HG02763 (cell line): ENCODE measurements around the gene FNDC3B.
A peak's percentile ranks its signal among the peaks of the same experiment; 100 is the strongest.
"Not testable (repeated sequence)": the region's sequence is repeated elsewhere in the genome, so short reads cannot be mapped to it uniquely, and the experiment has no call there.

Experiments used
- ATAC-seq: cut with Tn5 transposase; IDR thresholded peaks from one replicate; pipeline ENCODE4 v1.9.1; 2021; ENCODE audit warnings: mild to moderate bottlenecking, moderate library complexity; ENCODE audit not compliant: unreplicated experiment

Gene FNDC3B

DNA sequence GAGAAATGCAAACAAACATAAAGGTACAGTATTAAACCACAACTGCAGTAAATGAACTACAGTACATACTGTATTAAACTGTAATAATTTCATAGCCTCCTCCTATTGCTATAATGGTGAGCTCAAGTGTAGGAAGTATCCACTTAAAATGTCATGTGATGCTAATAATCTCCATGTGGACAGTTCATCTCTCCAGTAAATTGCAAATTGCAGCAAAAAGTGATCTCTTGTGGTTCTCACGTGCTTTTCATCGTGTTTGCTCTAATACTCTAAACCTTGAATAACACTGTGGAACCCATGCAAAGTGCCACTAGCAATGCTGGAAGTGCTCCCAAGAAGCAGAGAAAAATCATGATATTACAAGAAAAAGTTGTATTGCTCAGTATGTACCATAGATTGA lies 9.2 kb upstream of the FNDC3B start:
- ATAC-seq = no peak

DNA sequence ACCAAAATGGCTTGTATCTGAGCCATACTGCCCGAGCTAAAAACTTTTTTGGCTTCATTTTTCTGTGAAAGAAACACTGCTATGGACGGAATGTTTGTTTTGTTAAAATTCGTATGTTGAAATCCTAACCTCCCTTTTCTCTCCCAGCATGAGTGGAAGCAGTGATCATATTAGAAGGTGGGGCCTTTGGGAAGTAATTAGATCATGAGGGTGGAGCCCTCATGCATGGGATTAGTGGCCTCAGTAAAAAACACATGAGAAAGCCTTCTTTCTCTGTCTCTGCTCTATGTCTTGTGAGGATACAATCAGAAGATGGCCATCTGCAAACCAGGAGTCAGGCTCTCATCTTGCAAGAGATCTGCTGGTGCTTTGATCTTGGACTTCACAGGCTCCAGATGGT lies 7.4 kb upstream of the FNDC3B start:
- ATAC-seq = no peak

DNA sequence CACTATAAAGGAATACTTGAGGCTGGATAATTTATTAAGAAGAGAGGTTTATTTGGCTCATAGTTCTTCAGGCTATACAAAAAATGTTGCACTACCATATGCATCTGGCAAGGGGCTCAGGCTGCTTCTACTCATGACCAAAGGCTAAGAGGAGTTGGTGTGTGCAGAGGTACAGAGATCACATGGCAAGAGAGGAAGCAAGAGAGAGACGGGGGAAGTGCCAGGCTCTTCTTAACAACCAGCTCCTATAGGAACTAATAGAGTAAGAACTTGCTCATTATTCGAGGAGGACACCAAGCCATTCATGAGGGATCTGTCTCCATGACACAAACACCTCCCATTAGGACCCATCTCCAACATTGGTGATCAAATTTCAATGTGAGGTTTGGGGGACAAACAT lies 6.0 kb upstream of the FNDC3B start:
- no peak for ATAC-seq

DNA sequence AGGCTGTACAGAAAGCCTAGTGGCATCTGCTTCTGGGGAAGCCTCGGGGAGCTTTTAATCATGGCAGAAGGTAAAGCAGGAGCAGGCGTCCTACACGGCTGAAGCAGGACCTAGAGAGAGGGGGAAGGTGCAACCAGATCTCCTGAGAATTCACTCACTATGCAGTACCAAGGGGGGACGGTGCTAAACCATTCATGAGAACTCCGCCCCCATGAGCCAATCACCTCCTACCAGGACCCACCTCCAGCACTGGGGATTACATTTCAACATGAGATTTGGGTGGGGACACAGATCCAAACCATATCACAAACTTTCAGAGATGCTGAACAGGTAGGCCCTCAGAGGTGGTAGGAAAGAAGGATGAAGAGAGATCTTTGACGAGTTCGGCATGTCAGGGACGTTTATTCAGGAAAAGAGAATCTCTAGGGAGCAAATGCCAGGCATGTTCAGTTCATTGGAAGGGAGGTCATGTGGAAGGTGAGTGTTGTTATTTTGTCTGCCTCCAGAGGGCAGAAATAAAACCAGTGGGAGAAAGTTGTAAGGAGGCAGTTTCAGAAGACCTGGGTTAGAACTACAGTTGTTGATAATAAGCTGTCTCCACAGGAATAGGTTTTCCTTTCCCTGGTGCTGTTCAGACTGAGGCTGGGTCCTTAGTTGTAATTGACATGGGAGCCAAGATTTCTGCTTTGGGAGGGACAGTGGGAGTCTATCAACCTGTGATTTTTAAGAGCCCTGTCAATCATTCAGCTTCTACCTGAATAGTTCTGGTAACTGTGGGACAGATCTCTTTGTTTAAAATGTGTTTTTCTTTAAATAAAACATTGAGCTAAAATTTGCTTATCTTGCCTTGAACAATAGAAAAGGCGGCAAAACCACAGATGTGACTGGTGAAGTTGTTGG lies 4.3 kb upstream of the FNDC3B start:
- ATAC-seq = no peak

DNA sequence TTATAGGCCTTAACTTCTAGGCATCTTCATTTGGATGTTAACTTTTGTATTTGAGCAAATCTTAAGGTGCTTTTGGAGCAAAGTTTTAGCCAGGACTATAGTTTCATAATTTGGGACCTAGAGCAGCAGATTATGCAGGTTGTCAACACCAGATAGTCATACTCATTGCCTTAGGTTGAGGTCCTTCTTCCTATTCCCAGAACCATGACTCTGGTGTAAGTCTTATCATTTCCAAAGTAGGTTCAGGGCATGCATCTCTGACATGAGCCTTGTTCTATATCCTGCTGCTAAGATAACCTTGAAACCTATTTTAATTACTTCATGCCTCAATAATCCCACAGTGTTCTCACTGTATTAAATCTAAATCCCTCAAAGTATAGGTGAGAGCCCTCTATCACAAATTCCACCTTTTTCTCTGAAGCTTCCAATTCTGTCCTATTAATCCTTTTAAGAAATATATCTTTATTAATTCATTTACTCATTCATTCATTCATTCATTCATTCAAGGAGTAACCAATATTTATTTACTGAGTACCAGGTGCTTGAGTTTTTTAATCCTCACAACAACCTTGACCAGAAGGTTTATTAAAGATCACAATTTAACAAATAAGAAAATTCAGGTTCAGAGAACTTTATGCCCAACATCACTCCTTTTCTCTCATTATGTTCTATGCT lies 2.7 kb upstream of the FNDC3B start:
- no peak for ATAC-seq

DNA sequence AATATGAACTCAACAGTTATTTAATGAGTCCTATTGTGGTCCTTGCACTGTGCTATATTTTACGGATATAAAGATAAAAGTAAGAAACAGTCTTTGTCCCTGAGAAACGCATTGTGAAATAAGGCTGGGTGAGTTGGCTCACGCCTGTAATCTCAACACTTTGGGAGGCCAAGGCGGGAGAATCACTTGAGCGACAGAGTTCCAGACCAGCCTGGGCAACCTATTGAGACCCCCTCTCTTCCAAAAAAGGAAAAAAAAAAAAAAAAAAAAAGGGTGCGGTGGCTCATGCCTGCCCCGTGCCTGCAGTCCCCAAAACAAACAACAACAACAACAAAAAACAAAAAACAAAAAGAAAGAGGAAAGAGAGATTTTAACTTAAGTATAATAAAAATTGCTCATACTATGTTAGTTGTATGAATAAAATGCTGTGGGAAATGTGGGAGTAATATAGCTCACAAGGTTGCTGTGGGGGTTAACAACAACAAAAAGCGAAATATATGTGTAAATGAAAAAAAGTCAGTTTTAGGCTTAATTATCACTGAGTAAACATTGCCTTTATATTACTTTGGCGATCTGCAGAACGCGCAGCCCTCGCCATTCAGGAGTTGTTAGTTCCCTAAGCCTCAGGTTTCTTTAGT lies 461 bp upstream of the FNDC3B start:
- no peak for ATAC-seq

DNA sequence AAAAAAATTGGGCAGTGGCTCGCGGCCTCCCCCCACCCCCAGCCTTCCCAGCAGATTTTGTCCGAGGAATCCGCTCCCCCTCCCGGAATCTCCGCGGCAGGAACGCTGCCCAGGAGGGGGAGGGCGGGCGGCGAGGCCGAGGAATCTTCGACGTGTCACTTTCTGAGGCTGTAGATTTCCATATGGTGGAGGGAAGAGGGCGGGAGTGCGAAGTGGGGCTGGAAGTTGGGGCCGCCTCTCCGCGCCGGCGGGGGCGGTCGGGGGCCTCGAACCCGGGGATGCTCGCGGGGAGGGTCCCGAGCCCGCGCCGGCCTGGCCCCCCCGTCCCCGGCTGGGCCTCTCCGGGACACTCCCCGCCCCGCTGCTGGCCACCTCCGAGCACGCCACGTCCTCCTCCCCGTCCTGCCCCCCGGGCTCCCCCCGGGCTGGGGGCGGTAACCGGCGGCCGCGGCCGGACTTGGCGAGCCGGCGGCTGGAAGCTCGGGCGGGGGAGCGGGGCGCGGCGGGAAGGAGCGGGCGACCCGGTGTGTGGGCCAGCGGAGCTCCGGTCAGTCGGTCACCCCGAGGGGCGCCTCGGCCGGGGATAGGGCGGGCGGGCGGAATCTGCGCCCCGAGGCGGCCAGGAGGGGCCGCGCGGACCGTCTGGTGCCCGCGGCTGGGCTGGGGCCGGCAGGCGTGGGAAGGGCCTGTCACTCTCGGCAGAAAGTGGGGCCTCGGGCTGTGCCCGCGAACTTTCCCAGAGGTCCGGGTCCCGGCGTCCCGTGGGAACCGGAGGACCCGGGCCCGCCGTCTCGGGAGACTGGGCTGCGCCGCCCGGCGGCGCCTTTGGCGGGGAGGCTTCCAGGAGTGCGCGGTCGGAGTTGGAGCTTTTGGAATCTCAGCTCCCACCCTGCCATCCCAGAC lies 951 bp downstream of the FNDC3B start:
- peak; percentile 38 for ATAC-seq

DNA sequence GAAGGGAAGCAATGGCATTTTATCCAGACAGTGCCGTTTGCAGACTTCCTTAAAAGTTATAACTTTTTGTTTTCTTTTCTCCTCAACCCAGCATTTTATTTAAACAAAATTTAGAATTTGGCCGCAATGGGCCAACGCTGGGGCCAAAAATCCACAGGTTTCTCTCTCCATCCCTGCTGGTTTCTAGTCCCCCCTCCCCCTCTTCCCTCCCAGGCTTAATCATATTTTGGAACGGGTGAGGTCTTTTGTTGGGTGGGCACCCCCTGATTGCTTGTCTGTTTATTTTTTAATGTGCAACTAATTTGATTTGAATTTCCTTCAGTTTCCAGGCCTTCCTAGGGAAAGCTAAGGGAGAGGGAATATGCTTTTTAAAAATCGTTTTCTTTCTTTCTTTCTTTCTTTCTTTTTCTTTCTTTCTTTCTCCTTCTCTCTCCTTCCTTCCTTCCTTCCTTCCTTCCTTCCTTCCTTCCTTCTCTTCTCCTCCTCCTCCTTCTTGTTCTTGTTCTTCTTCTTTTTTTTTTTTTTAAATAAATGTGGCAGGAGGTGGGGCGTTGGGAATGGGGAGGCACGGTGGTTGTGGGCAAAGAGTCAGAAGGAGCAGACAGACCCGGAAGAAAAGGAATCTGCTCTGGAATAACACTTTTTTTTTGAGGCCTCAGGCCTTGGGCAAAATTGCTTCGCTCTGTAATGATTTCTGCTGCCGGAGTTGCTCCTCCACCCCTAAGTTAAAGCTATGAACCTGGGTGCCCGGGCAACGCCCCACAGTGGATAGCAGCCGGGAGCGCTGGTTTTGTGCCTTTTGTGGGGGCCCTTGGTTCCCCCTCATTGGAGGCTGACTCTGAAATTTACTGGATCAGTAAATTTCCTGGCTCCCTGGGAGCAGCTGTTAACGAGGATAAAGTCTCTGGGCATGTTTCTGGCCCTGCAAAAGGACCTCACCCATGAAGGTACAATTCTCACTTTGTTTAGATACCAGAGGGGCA lies 1.9 kb downstream of the FNDC3B start:
- ATAC-seq = no peak

DNA sequence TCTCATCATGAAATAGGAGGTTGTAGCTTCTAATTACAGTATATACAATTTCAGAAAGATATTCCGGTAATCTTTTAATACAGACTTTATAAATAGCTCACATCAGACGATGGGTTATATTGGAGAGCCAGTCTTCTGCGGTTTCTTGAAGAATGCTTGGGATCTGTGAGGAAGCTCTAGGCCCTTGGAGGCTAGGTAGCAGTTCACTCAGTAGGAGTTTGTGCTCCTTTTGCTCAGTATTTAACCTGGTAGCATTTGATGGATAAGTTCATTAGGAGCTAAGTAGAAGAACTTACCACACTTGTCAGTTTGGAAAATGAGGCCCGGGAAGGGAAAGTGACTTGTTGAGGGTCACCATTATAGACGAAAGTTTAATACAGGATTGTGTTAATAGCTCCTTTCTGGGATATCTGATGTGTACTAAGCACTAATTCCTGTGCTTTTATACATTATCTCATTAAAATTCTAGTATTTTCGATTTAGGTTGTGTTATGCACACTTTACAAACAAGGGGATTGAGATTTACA lies 2.8 kb downstream of the FNDC3B start:
- no peak for ATAC-seq

DNA sequence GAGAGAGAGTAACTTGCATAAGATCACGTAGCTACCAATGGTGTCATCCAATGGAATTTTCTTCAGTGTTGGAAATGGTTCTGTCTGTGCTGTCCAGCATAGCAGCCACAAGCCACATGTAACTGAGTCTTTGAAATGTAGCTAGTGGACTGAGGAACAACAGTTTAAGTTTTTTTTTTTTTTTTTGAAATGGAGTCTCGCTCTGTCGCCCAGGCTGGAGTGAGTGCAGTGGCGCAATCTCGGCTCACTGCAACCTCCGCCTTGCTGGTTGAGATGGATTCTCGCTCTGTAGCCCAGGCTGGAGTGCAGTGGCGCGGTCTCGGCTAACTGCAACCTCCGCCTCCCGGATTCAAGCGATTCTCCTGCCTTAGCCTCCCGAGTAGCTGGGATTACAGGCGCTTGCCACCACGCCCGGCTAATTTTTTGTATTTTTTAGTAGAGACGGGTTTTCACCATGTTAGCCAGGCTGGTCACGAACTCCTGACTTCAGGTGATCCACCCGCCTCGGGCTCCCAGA lies 3.3 kb downstream of the FNDC3B start:
- ATAC-seq = not testable (repeated sequence)

DNA sequence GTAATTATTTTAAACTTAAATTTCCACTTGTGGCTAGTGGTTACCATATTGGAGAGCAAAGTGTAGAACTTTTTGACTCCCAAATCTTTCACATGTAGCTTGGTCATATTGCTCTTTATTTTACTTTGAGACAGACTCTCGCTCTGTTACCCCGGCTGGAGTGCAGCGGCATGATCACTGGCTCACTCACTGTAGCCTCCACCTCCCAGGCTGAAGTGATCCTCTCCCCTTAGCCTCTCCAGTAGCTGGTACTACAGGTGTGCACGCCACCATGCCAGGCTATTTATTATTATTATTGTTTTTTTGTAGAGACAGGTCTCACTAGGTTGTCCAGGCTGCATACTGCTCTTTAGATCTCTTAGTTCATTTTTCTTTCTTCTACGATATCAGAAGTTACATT lies 3.9 kb downstream of the FNDC3B start:
- no peak for ATAC-seq

DNA sequence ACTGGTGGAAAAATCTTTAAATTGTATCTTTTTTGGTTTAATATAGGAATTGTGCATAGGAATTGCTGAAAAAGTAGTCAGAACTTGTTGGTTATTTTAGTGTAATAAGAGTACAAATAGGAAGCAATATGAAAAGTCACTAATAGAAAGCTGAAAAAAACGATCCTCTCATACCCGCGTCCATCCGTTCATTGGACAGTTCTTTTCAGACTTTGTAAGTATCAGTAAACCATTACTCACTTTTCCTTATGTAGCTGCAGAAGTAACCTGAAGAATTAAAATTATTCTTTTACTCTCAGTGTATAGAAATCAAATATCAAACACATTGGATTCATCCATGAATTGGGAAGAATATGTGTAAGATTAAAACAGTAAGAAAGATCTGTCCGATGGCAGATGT lies 4.4 kb downstream of the FNDC3B start:
- ATAC-seq = no peak

DNA sequence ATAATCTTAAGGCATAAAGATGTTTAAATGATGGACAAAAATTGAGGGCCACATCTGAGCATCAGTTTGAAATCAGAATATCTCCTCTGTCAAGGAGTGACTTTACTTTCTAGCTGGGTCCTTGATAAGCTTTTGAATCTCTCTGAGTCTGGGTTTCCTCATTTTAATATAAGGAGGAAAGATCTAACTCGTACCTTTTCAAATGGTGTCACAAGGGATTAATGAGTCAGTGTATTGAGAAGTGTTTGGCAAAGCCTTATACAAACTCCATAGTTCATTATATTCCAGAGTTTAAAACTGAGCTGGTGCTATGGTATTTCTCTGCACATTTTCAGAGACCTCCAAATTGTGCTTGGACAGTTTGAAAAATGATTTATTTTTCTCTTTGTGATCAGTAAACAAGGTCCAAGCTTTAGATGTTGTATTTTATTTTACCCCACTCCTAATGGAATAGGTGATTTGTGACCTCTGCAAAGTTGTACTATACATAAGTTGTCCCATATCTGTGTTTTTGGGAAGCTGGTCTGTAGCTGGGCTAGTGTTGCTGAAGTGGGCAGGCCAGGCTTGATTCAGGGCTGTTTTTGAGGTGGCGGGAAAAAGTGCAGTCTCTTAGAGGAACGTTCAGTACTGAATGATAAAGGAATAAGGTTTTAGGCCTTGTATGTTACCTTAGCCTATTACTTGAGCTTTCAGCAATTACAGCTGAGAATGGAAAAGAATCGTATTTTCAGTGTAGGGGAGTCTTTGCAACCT lies 5.6 kb downstream of the FNDC3B start:
- ATAC-seq = no peak

DNA sequence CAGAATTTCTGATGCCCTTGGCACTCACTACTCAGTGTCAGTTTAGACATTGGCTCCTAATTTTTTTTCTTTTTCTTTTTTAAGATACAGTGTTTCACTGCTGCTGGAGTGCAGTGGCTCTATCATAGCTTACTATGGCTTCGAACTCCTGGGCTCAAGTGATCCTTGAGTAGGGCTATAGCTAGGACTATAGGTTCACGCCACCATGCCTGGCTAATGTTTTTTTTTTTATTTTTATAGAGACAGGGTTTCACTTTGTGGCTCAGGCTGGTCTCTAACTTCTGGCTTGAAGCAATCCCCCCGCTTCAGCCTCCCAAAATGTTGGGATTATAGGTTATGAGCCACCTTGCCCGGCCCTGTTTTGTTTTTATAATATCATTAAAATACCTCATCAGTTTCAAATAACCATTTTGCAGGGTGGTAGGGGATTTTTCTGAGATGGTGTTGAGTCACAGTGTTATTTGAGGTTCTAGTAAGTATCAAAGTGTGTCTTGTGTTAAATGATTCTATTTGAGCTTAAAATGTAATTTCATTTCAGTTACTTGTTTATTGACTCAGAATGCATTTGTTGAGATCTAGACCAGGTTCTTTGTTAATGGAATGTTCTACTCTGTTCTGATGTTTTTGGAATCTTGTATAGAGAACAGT lies 7.0 kb downstream of the FNDC3B start:
- ATAC-seq = no peak

DNA sequence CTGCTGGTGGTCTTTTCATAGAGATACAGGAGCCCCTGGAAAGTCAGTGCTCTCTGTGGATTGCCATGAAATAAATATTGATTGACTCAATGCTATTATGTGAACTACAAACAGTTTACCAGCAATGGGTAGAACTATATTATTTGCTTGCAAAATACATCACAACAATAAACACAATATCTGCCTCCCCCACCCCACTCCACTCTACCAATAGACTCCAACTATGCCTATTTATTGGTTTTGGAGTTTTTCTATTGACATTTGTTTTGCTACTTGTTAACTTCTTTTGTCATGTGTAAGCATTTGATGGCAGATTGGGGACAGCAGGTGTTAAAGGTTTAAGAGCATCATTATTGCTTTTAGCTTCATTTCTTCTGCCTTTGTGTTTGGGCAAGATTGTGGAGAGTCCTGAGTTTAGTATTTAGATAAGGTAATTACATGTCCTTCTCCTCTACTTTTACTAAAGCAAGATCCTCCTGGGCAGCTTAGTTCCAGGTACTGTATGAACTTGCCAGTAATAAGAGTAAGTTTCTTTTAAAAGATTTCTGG lies 8.3 kb downstream of the FNDC3B start:
- ATAC-seq = no peak

DNA sequence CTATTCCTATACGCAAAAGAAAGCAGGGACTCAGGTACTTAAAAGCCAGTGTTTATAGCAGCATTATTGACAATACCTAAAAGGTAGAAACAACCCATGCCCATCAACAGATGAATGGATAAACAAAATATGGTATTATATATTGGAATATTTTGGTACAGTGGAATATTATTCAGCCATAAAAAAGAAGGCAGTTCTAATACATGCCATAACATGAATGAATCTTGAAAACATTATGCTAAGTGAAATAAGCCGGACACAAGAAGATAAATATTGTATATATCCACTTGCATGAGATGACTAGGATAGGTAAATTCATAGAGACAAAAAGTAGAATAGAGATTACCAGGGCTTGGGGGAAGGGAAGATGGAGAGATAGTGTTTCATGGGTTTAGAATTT lies 9.2 kb downstream of the FNDC3B start:
- ATAC-seq = no peak

DNA sequence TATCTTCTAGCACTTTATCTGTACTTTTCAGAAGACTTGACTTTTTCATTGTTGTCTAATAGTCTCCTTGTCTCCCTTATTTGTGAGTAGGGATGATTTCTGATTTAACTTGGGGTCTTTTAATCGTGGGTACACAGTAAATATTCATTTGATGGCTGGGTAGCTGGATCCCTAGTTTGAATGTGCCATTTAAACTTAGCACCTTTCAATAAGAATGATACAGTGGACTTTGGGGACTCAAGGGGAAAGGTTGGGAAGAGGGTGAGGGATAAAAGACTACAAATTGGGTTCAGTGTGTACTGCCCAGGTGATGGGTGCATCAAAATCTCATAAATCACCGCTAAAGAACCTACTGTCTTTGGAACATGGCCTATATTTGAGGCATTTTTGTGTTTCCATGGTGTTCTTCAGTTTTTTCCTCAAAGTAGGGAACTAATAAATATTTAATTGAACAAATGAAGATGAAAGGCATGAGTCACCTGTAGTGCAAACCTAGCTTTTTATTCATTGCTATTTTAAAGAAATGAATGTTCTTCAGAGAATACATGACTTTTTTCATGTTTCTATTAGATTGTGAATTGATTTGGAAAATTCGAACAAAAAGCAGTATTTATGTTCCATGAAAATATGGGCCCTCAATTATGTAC lies 12.1 kb downstream of the FNDC3B start:
- no peak for ATAC-seq
